ENCODE results near the gene NXPH3.
A peak's percentile ranks its signal among the peaks of the same experiment; 100 is the strongest.

The NXPH3 gene

GRCh38 chr17:49575679-49576087 is at the start of gene NXPH3:
Gene NXPH3, plus strand, starts transcription at chr17:49575871. Its CDS starts 349 bp downstream, at chr17:49576220.
- H3K9me3 ChIP-seq (ENCODE audit: low read length) = no peaks in the 10 kb centered on the region
- peaks cover 10% of the 10 kb centered on the region for H3K4me1 ChIP-seq (ENCODE audit: insufficient read depth, low read length, severe bottlenecking)
- H3K4me2 ChIP-seq (ENCODE audit: low read length) = peak within 1 kb of the TSS; percentile 56
- H4K20me1 ChIP-seq (ENCODE audit: insufficient read depth, low read length) = no peaks in the 10 kb centered on the region
- H3K9ac ChIP-seq (ENCODE audit: low read length) = no peak within 1 kb of the TSS
- no peaks in the 10 kb centered on the region for H3K9me2 ChIP-seq (ENCODE audit: low read depth, low read length)
- peak within 1 kb of the TSS; percentile 42 for H3K4me3 ChIP-seq (ENCODE audit: low read depth, low read length, poor library complexity, severe bottlenecking)
- peaks cover 24% of the 10 kb centered on the region for H3K27me3 ChIP-seq (ENCODE audit: insufficient read depth, low read length)
- no peaks in the 10 kb centered on the region for H3F3A ChIP-seq (ENCODE audit: insufficient read depth, low read length)
- no peak within 1 kb of the TSS for H2AFZ ChIP-seq (ENCODE audit: low read length)
- no peaks in the 10 kb centered on the region for H3K36me3 ChIP-seq (ENCODE audit: insufficient read depth, low read length)
- no peaks in the 10 kb centered on the region for H3K79me2 ChIP-seq (ENCODE audit: insufficient read depth, low read length)
- H3K27ac ChIP-seq (ENCODE audit: low read depth, low read length, poor library complexity, severe bottlenecking) = no peak within 1 kb of the TSS
- TF ChIP-seq CTCF (IDR thresholded peaks at IDR 0.05; ENCODE audit: low read length) = no peak; the same call in 1 of the 2 replicates
- no peak for TF ChIP-seq EZH2 (IDR thresholded peaks at IDR 0.05; ENCODE audit: borderline replicate concordance, low read length)

GRCh38 chr17:49527927-49528651 is 47.6 kb upstream of the NXPH3 start:
- no peaks in the 10 kb centered on the region for H3K9me3 ChIP-seq (ENCODE audit: low read length)
- no peak overlapping the region for H3K9ac ChIP-seq (ENCODE audit: low read length)
- no peaks in the 10 kb centered on the region for H3K9me2 ChIP-seq (ENCODE audit: low read depth, low read length)
- no peaks in the 10 kb centered on the region; the same call in 1 of the 2 replicates for H3K27me3 ChIP-seq (ENCODE audit: insufficient read depth, low read length)
- H3K4me1 ChIP-seq (ENCODE audit: insufficient read depth, low read length, severe bottlenecking) = peaks cover 8% of the 10 kb centered on the region
- H3K27ac ChIP-seq (ENCODE audit: low read depth, low read length, poor library complexity, severe bottlenecking) = no peak overlapping the region
- H3K79me2 ChIP-seq (ENCODE audit: insufficient read depth, low read length) = no peaks in the 10 kb centered on the region
- H3F3A ChIP-seq (ENCODE audit: insufficient read depth, low read length) = no peaks in the 10 kb centered on the region
- no peak for TF ChIP-seq CTCF (IDR thresholded peaks at IDR 0.05; ENCODE audit: low read length)
- TF ChIP-seq EZH2 (IDR thresholded peaks at IDR 0.05; ENCODE audit: borderline replicate concordance, low read length) = no peak
- H3K4me3 ChIP-seq (ENCODE audit: low read depth, low read length, poor library complexity, severe bottlenecking) = no peak overlapping the region
- no peak overlapping the region for H3K4me2 ChIP-seq (ENCODE audit: low read length)
- H2AFZ ChIP-seq (ENCODE audit: low read length) = no peak overlapping the region
- no peaks in the 10 kb centered on the region for H3K36me3 ChIP-seq (ENCODE audit: insufficient read depth, low read length)
- no peaks in the 10 kb centered on the region for H4K20me1 ChIP-seq (ENCODE audit: insufficient read depth, low read length)

DNA sequence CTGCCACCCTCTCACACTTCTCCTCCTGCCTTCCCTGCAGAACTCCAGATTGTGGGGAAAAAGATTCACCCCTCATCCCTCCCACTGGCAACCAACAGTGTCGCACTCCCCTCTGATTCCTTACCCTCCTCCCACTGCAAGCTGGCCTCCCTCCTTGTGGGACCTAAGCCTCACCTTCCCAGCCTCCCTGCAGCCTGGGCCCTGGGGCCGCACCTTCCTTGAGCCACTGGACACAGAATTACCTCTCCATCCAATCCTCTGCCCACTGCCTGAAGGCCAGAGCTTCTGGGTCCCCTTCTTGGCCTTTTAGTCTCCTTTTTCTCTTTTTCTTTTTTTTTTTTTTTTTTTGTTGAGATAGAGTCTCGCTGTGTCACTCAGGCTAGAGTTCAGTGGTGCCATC is 46.7 kb upstream of the NXPH3 start:
- Histone ChIP-seq H3K27ac (ENCODE audit: low read depth, low read length, poor library complexity, severe bottlenecking) (no peak overlapping the region), H2AFZ (ENCODE audit: low read length) (no peak overlapping the region), H3K9ac (ENCODE audit: low read length) (no peak overlapping the region), H3K36me3 (ENCODE audit: insufficient read depth, low read length) (no peaks in the 10 kb centered on the region), H4K20me1 (ENCODE audit: insufficient read depth, low read length) (no peaks in the 10 kb centered on the region), H3K79me2 (ENCODE audit: insufficient read depth, low read length) (no peaks in the 10 kb centered on the region), H3F3A (ENCODE audit: insufficient read depth, low read length) (no peaks in the 10 kb centered on the region), H3K9me2 (ENCODE audit: low read depth, low read length) (no peaks in the 10 kb centered on the region), H3K27me3 (ENCODE audit: insufficient read depth, low read length) (peaks cover 2% of the 10 kb centered on the region; the same call in 1 of the 2 replicates), H3K4me2 (ENCODE audit: low read length) (no peak overlapping the region), H3K4me1 (ENCODE audit: insufficient read depth, low read length, severe bottlenecking) (no peaks in the 10 kb centered on the region), H3K4me3 (ENCODE audit: low read depth, low read length, poor library complexity, severe bottlenecking) (no peak overlapping the region), H3K9me3 (ENCODE audit: low read length) (no peaks in the 10 kb centered on the region)
- TF ChIP-seq CTCF (IDR thresholded peaks at IDR 0.05; ENCODE audit: low read length) = no peak
- TF ChIP-seq EZH2 (IDR thresholded peaks at IDR 0.05; ENCODE audit: borderline replicate concordance, low read length) = no peak

Data from OCI-LY1 (cell line).